Measurements from ENCODE around the gene GBGT1. TPM values are rescaled to one million over a fixed set of nuclear protein-coding genes. Genes with fewer than 3 reads are reported as not detected.

Gene GBGT1
- total and polyA plus RNA-seq, 2 of the 4 experiments (the other 2 are of a cell fraction) = 1.8 to 3.2 TPM

DNA sequence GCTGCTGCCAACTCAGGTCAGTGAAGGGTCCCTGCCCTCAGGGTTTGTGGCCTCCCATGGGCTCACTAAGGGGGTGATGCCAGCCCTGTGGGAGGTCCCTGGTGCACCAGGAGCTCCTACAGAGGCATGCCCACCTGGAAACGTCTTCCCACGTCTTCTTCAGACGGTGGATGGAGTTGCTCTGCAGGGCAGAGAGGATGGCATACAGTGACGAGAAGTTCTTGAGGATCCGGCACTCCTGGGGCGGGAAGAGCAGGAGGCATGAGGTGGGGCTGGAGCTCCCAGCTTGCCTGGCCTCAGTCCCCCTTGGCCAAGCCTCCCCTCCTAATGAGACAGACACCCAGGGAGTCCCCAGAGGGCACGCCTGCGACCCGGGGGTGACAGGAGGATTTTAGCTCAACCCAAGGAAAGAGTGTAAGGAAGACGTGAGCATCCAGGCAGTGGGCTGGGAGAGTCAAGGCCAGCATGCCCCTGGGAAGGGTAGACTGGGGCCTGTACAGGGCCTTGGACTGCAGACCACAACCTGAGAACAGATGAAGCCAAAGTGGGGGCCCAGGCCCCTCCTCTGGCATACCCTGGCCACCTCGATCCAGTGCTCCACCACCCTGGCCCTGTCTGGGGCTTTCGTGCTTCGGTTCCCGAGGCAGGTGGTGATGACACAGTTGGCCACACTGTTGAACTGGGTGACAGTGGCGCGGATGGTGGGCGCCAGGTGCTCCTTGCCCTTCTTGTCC, 57.0 kb downstream of the GBGT1 start:
- no TSS peak for BruUV-seq (replicated peaks)
- H3K56ac ChIP-seq (ENCODE audit: extremely low read depth, insufficient read depth, low read length) = no peak overlapping the region
- H3K9ac ChIP-seq (ENCODE audit: low read depth, low read length) = no peak overlapping the region
- H3K23ac ChIP-seq (ENCODE audit: low read depth, low read length) = no peak overlapping the region
- peaks cover 0 to 2% of the 10 kb centered on the region in 2 experiments; a peak in 3 of 4 replicates for H3K79me1 ChIP-seq (ENCODE audit: low read depth in 1 of 2, low read length in 2 of 2)
- peaks cover 60% of the 10 kb centered on the region for H3K36me3 ChIP-seq (ENCODE audit: control insufficient read depth, insufficient read depth, low read length)
- H3K4ac ChIP-seq (ENCODE audit: low read depth, low read length) = no peak overlapping the region
- no peak overlapping the region for H3K27ac ChIP-seq (ENCODE audit: insufficient read depth, low read length)
- no peak overlapping the region for H4K91ac ChIP-seq (ENCODE audit: insufficient read depth, low read depth, low read length)
- no peaks in the 10 kb centered on the region for H3K9me1 ChIP-seq (ENCODE audit: insufficient read depth, low read length)
- no peaks in the 10 kb centered on the region for H3K27me3 ChIP-seq (ENCODE audit: control insufficient read depth, insufficient read depth, low read length)
- no peaks in the 10 kb centered on the region for H3K4me1 ChIP-seq (ENCODE audit: control insufficient read depth, insufficient read depth, low read length)
- no peak overlapping the region for H4K8ac ChIP-seq (ENCODE audit: low read depth in 2 of 2, low read length in 2 of 2)
- H3K18ac ChIP-seq (ENCODE audit: low read depth, low read length) = no peak overlapping the region
- H3K14ac ChIP-seq (replicated peaks; ENCODE audit: low read depth, low read length) = no peak overlapping the region
- H2BK20ac ChIP-seq (ENCODE audit: low read depth, low read length) = no peak overlapping the region
- H3K4me2 ChIP-seq (ENCODE audit: low read depth, low read length) = no peak overlapping the region
- dilution Hi-C loops (cut with HindIII; ENCODE audit: low sequenced_read_pairs, unreplicated experiment) (no loop called here), in situ Hi-C loops (cut with MboI; ENCODE audit: low sequenced_read_pairs) (loop anchor here (5.0 kb wide), 1 partner anchor 41 kb away; no protein-coding TSS in a partner anchor), intact Hi-C loops (cut with micrococcal nuclease) (no loop called here)
- no peak overlapping the region for H2BK15ac ChIP-seq (ENCODE audit: low read depth, low read length)
- H2BK5ac ChIP-seq (ENCODE audit: low read depth, low read length, poor library complexity, severe bottlenecking) = no peak overlapping the region
- CTCF ChIA-PET = interaction anchor here (3.6 kb wide), 1 partner anchor 38 kb away, joined by 16 read pairs; no protein-coding TSS in a partner anchor
- H2BK120ac ChIP-seq (ENCODE audit: low read depth, low read length) = no peak overlapping the region
- H3K9me3 ChIP-seq (ENCODE audit: control insufficient read depth, insufficient read depth, low read length) = no peaks in the 10 kb centered on the region
- H2AFZ ChIP-seq (replicated peaks; ENCODE audit: low read length, poor library complexity) = no peak overlapping the region
- no peak overlapping the region for H2AK5ac ChIP-seq (ENCODE audit: low read depth, low read length)
- WGBS, 2 experiments (ENCODE audit: extremely low coverage in 2 of 2, insufficient read length in 1 of 2) = 97% methylated on average over 4 of the region's 17 CpGs; no CpG with 5 or more reads in 1 of the 2 experiments
- H2AK9ac ChIP-seq (replicated peaks; ENCODE audit: low read depth, low read length, poor library complexity) = no peak overlapping the region
- no peak overlapping the region for H4K5ac ChIP-seq (ENCODE audit: low read depth, low read length)
- ATAC-seq (ENCODE audit: low read depth) (no peak), DNase-seq (no peak)
- no peak overlapping the region for H3K4me3 ChIP-seq (ENCODE audit: insufficient read depth, low read depth, low read length)
- POLR2A ChIA-PET (ENCODE audit: unreplicated experiment) = interaction anchor here (1.1 kb wide), 1 partner anchor 76 kb away, joined by 4 read pairs; the partner anchor contains the start of gene GTF3C5
- peaks cover 17% of the 10 kb centered on the region for H4K20me1 ChIP-seq (ENCODE audit: insufficient read depth, low read length)
- TF ChIP-seq RAD21 (IDR thresholded peaks at IDR 0.05; ENCODE audit: low read length) (no peak), RFX5 (IDR thresholded peaks at IDR 0.05; ENCODE audit: low read depth, low read length) (no peak), MAFK (IDR thresholded peaks at IDR 0.05; ENCODE audit: low read depth, low read length) (no peak), MAZ (IDR thresholded peaks at IDR 0.05; ENCODE audit: borderline replicate concordance, low read depth, low read length) (no peak), FOS (IDR thresholded peaks at IDR 0.05; ENCODE audit: low read depth, low read length) (no peak), CHD1 (IDR thresholded peaks at IDR 0.05; ENCODE audit: low read depth, low read length) (no peak), BHLHE40 (IDR thresholded peaks at IDR 0.05; ENCODE audit: low read depth, low read length) (no peak), RCOR1 (IDR thresholded peaks at IDR 0.05; ENCODE audit: insufficient replicate concordance, low read length) (no peak), CEBPB (IDR thresholded peaks at IDR 0.05; ENCODE audit: low read depth, low read length) (no peak), SMC3 (IDR thresholded peaks at IDR 0.05; ENCODE audit: low read depth, low read length) (no peak), POLR2A (IDR thresholded peaks at IDR 0.05; ENCODE audit: low read depth, low read length) (no peak), NFE2L2 (IDR thresholded peaks at IDR 0.05; ENCODE audit: low read depth, low read length) (no peak)
- TF ChIP-seq, protein P1, sequence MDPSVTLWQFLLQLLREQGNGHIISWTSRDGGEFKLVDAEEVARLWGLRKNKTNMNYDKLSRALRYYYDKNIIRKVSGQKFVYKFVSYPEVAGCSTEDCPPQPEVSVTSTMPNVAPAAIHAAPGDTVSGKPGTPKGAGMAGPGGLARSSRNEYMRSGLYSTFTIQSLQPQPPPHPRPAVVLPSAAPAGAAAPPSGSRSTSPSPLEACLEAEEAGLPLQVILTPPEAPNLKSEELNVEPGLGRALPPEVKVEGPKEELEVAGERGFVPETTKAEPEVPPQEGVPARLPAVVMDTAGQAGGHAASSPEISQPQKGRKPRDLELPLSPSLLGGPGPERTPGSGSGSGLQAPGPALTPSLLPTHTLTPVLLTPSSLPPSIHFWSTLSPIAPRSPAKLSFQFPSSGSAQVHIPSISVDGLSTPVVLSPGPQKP (IDR thresholded peaks at IDR 0.05; ENCODE audit: borderline replicate concordance, low read depth, low read length) = no peak
- TF ChIP-seq, protein P2, sequence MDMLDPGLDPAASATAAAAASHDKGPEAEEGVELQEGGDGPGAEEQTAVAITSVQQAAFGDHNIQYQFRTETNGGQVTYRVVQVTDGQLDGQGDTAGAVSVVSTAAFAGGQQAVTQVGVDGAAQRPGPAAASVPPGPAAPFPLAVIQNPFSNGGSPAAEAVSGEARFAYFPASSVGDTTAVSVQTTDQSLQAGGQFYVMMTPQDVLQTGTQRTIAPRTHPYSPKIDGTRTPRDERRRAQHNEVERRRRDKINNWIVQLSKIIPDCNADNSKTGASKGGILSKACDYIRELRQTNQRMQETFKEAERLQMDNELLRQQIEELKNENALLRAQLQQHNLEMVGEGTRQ (IDR thresholded peaks at IDR 0.05; ENCODE audit: low read depth, low read length) = no peak
- TF ChIP-seq, protein P3, sequence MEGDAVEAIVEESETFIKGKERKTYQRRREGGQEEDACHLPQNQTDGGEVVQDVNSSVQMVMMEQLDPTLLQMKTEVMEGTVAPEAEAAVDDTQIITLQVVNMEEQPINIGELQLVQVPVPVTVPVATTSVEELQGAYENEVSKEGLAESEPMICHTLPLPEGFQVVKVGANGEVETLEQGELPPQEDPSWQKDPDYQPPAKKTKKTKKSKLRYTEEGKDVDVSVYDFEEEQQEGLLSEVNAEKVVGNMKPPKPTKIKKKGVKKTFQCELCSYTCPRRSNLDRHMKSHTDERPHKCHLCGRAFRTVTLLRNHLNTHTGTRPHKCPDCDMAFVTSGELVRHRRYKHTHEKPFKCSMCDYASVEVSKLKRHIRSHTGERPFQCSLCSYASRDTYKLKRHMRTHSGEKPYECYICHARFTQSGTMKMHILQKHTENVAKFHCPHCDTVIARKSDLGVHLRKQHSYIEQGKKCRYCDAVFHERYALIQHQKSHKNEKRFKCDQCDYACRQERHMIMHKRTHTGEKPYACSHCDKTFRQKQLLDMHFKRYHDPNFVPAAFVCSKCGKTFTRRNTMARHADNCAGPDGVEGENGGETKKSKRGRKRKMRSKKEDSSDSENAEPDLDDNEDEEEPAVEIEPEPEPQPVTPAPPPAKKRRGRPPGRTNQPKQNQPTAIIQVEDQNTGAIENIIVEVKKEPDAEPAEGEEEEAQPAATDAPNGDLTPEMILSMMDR (conservative IDR thresholded peaks at IDR 0.05; ENCODE audit: low read depth, low read length) = no peak
